NCI-H2196 treated with DMSO at 0.1 percent for 48 hours (cell line): ENCODE data around the gene BBC3.

Experiments
- DNase-seq: peaks from one replicate; lab custom pipeline; 2025; ENCODE audit not compliant: unreplicated experiment; lab: John Stamatoyannopoulos, UW

Gene BBC3

GRCh38 chr19:47197141-47197540 is 33.9 kb downstream of the BBC3 start:
- DNase-seq, result no peak

GRCh38 chr19:47195434-47195833 is 35.6 kb downstream of the BBC3 start:
- no peak for DNase-seq

GRCh38 chr19:47190167-47190727 is 40.8 kb downstream of the BBC3 start:
- DNase-seq, result peak; percentile 96

GRCh38 chr19:47188507-47189033 is 42.4 kb downstream of the BBC3 start:
- no peak for DNase-seq

- no peak for DNase-seq
Measured at GRCh38 chr19:47187797-47188196, 43.2 kb downstream of the BBC3 start.

- no peak for DNase-seq
Measured at GRCh38 chr19:47187335-47187655, 43.7 kb downstream of the BBC3 start.

GRCh38 chr19:47186446-47187334 is 44.3 kb downstream of the BBC3 start:
- DNase-seq, result no peak

- no peak for DNase-seq
Measured at GRCh38 chr19:47183601-47184000, 47.4 kb downstream of the BBC3 start.

GRCh38 chr19:47179653-47180310 is 51.2 kb downstream of the BBC3 start:
- DNase-seq, result no peak

- DNase-seq, result no peak
Measured at GRCh38 chr19:47176627-47177090, 54.3 kb downstream of the BBC3 start.

- DNase-seq, result no peak
Measured at GRCh38 chr19:47176071-47176626, 54.9 kb downstream of the BBC3 start.

GRCh38 chr19:47172666-47173455 is 58.1 kb downstream of the BBC3 start:
- DNase-seq, result no peak
